Sigmoid colon (tissue), 4 donors: ENCODE results near the gene CCDC39.
"Not testable (repeated sequence)": the region's sequence is repeated elsewhere in the genome, so short reads cannot be mapped to it uniquely, and the experiment has no call there.

Experiments used
- CTCF ChIP-seq, 4 experiments: fragments of 450-650 bp in 3 of 4; fragments of 200-600 bp in 1 of 4; IDR thresholded peaks; one replicate each; pipeline ENCODE4 v1.5.1; 2016 to 2019; ENCODE audit warnings: antibody characterized with exemption in 4 of 4, mild to moderate bottlenecking in 3 of 4, moderate library complexity in 2 of 4
- EP300 ChIP-seq, 4 donors: sonication (generic); formaldehyde crosslinking; IDR thresholded peaks; one replicate each; pipeline ENCODE4 v1.6.1; 2017; ENCODE audit warnings: antibody characterized with exemption in 4 of 4
- POLR2A ChIP-seq, 2 donors: fragments of 450-650 bp; IDR thresholded peaks; one replicate each; pipeline ENCODE4 v1.6.1; 2016; ENCODE audit warnings: antibody characterized with exemption in 2 of 2, mild to moderate bottlenecking in 2 of 2, moderate library complexity in 2 of 2

- TF ChIP-seq CTCF, POLR2A, EP300 (IDR thresholded peaks at IDR 0.05): not testable (repeated sequence)
These were observed 60.7 kb downstream of the CCDC39 start for GRCh38 chr3:180618563-180618962.
